Fibroblast of lung (primary cell): Measurements from ENCODE around the gene TRAPPC12. TPM values are rescaled to one million over a fixed set of nuclear protein-coding genes. Genes with fewer than 3 reads are reported as not detected.
A peak's percentile ranks its signal among the peaks of the same experiment; 100 is the strongest.
"Not testable (repeated sequence)": the region's sequence is repeated elsewhere in the genome, so short reads cannot be mapped to it uniquely, and the experiment has no call there.

ENCODE experiments used
- DNase-seq, 2 donors: peaks; one replicate each; pipeline versions ENCODE4 v3.0.0 to v3.0.0-alpha.2; 2010; ENCODE audit warnings: low read depth in 2 of 2
- H2AFZ ChIP-seq: 2 replicates; pipeline ENCODE4 v1.5.1; 2012; ENCODE audit warnings: low read length, control low read depth, inconsistent platforms
- H3K27ac ChIP-seq: 2 replicates; pipeline ENCODE4 v1.5.1; 2011; ENCODE audit warnings: low read length, control low read depth; ENCODE audit not compliant: insufficient read depth
- H3K27me3 ChIP-seq: 2 replicates; pipeline ENCODE4 v1.5.1; 2011; ENCODE audit warnings: mild to moderate bottlenecking, low read length; ENCODE audit not compliant: control insufficient read depth, insufficient read depth
- H3K36me3 ChIP-seq: 2 replicates; pipeline ENCODE4 v1.5.1; 2011; ENCODE audit warnings: low read length; ENCODE audit not compliant: control insufficient read depth, insufficient read depth
- H3K4me1 ChIP-seq: 2 replicates; pipeline ENCODE4 v1.5.1; 2011; ENCODE audit warnings: low read length; ENCODE audit not compliant: control insufficient read depth, insufficient read depth; ENCODE audit errors: extremely low read depth
- H3K4me2 ChIP-seq: 2 replicates; pipeline ENCODE4 v1.5.1; 2011; ENCODE audit warnings: low read length, control low read depth; ENCODE audit not compliant: insufficient read depth; ENCODE audit errors: extremely low read depth
- H3K4me3 ChIP-seq, 4 experiments: fragments of 200-600 bp in 1 of 4; sonication (generic) in 1 of 4; replicated peaks in 1 of 4; 2 replicates each; pipeline ENCODE4 v1.5.1; 2011 to 2016; ENCODE audit warnings: low read length in 4 of 4, low read depth in 3 of 4, mild to moderate bottlenecking in 3 of 4, control low read depth in 2 of 4, inconsistent platforms in 1 of 4, mixed read lengths in 1 of 4; ENCODE audit not compliant: insufficient read depth in 1 of 4; ENCODE audit errors: control extremely low read depth in 1 of 4
- H3K79me2 ChIP-seq: 2 replicates; pipeline ENCODE4 v1.5.1; 2012; ENCODE audit warnings: mild to moderate bottlenecking, low read length, inconsistent platforms; ENCODE audit not compliant: control insufficient read depth, insufficient read depth
- H3K9ac ChIP-seq: 2 replicates; pipeline ENCODE4 v1.5.1; 2011; ENCODE audit warnings: mild to moderate bottlenecking, low read length, control low read depth; ENCODE audit not compliant: insufficient read depth
- H3K9me3 ChIP-seq: 2 replicates; pipeline ENCODE4 v1.5.1; 2012; ENCODE audit warnings: low read depth, low read length; ENCODE audit not compliant: control insufficient read depth, insufficient read depth
- H4K20me1 ChIP-seq: 2 replicates; pipeline ENCODE4 v1.5.1; 2011; ENCODE audit warnings: low read length; ENCODE audit not compliant: control insufficient read depth, insufficient read depth; ENCODE audit errors: extremely low read depth
- CTCF ChIP-seq, 2 donors: IDR thresholded peaks in 1 of 2; conservative IDR thresholded peaks in 1 of 2; 1 replicate in 1 of 2; 2 replicates in 1 of 2; pipeline ENCODE4 v1.5.1; 2011 to 2012; ENCODE audit warnings: low read length in 2 of 2, control low read depth in 1 of 2, inconsistent platforms in 1 of 2, low read depth in 1 of 2, mild to moderate bottlenecking in 1 of 2
- EZH2 ChIP-seq: IDR thresholded peaks from 2 replicates; pipeline ENCODE4 v1.5.1; 2012; ENCODE audit warnings: low read length, control low read depth, mild to moderate bottlenecking; ENCODE audit errors: missing control alignments
- polyA plus RNA-seq, 2 donors: library from polyadenylated mRNA; depleted of rRNA in 1 of 2; stranded (reverse) in 1 of 2; unstranded in 1 of 2; fragments of >200 nt; gene quantifications; 2 replicates each; pipeline ENCODE4 v1.2.1, GENCODE V29; 2011 to 2012; ENCODE audit warnings: missing spikeins in 1 of 2
- total RNA-seq: library from RNA; depleted of rRNA; stranded (reverse); fragments of >200 nt; gene quantifications from 2 replicates; pipeline ENCODE4 v1.2.1, GENCODE V29; 2014

TRAPPC12 gene
- total and polyA plus RNA-seq, 2 donors (not counting 1 experiment from before 2014, with no cell fraction given) = 33.7 to 53.2 TPM

DNA sequence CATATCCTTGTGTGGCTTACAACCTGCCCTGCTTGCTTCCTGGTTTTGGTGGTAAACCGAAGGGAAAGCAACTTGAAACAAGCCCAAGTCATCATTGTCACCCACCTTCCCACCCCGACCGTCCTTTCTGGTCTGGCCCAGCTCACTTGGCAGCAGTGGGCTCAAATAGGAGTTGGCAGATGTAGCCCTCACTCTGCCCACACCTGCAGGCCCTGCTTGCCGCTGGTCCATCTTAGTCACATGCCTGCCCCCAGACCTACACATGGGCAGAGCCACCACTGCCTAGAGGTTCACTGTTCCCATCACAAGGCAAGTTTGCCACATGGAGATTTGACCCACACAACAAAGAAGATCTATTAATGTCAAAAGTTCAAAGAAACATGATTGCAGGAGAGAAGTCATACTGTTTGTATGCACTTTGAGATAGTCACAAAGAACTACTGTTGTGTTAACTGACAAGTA is 11.2 kb upstream of the TRAPPC12 start:
- Histone ChIP-seq H3K36me3 (no peaks in the 10 kb centered on the region), H3K4me2 (no peak overlapping the region), H3K27me3 (no peaks in the 10 kb centered on the region), H3K9ac (no peak overlapping the region), H2AFZ (no peak overlapping the region), H3K4me1 (no peaks in the 10 kb centered on the region), H3K79me2 (peaks cover 8% of the 10 kb centered on the region), H3K4me3 (no peak overlapping the region), H4K20me1 (no peaks in the 10 kb centered on the region), H3K9me3 (no peaks in the 10 kb centered on the region), H3K27ac (no peak overlapping the region)
- TF ChIP-seq EZH2 (no peak), CTCF (conservative IDR thresholded peaks at IDR 0.05 in 1 of 2, IDR thresholded peaks at IDR 0.05 in 1 of 2; ENCODE audit: low read depth in 1 of 2, low read length in 2 of 2) (no peak)
- no peak for DNase-seq

DNA sequence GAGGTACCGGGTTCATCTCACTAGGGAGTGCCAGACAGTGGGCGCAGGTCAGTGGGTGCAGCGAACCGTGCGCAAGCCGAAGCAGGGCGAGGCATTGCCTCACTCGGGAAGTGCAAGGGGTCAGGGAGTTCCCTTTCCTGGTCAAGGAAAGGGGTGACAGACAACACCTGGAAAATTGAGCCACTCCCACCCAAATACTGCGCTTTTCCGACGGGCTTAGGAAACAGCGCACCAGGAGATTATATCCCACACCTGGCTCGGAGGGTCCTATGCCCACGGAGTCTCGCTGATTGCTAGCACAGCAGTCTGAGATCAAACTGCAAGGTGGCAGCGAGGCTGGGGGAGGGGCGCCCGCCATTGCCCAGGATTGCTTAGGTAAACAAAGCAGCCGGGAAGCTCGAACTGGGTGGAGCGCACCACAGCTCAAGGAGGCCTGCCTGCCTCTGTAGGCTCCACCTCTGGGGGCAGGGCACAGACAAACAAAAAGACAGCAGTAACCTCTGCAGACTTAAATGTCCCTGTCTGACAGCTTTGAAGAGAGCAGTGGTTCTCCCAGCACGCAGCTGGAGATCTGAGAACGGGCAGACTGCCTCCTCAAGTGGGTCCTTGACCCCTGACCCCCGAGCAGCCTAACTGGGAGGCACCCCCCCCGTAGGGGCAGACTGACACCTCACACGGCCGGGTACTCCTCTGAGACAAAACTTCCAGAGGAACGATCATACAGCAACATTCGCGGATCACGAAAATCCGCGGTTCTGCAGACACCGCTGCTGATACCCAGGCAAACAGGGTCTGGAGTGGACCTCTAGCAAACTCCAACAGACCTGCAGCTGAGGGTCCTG is 9.9 kb upstream of the TRAPPC12 start:
- H3K36me3 ChIP-seq, H3K27ac ChIP-seq, H3K27me3 ChIP-seq, H3K79me2 ChIP-seq, H4K20me1 ChIP-seq, H3K9me3 ChIP-seq, DNase-seq, H3K9ac ChIP-seq, H2AFZ ChIP-seq, H3K4me2 ChIP-seq, H3K4me3 ChIP-seq, H3K4me1 ChIP-seq: not testable (repeated sequence)

DNA sequence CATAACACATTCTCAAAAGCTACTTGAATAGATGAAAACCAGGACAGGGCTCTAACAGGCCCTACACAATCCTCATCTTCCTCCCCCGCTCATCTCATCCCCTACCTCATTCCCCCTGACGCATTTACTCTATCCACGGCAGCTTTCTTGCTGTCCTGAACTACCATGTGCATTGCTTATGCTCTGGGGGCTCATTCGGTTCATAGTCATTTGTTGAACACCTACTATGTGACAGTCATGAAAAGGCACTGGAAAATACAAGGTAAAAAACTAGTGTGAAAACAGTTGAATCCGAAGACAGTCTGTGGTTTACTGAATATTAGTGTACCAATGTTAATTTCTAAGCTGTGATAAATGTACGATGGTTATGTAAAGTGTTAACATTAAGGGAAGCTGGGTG is 2.7 kb upstream of the TRAPPC12 start:
- no peak for DNase-seq
- no peak overlapping the region for H3K9ac ChIP-seq
- no peaks in the 10 kb centered on the region for H4K20me1 ChIP-seq
- peak overlapping the region; percentile 87 for H3K4me2 ChIP-seq
- TF ChIP-seq CTCF (conservative IDR thresholded peaks at IDR 0.05 in 1 of 2, IDR thresholded peaks at IDR 0.05 in 1 of 2; ENCODE audit: low read depth in 1 of 2, low read length in 2 of 2) (no peak), EZH2 (no peak)
- H3K4me1 ChIP-seq = peaks cover 11% of the 10 kb centered on the region
- H3K9me3 ChIP-seq = no peaks in the 10 kb centered on the region
- H3K27me3 ChIP-seq = no peaks in the 10 kb centered on the region
- H3K79me2 ChIP-seq = peaks cover 28% of the 10 kb centered on the region
- no peak overlapping the region for H2AFZ ChIP-seq
- H3K4me3 ChIP-seq = peak overlapping the region; percentile 69 to 97 (median 83)
- H3K36me3 ChIP-seq = peaks cover 2% of the 10 kb centered on the region
- H3K27ac ChIP-seq = no peak overlapping the region
